ENCODE results near the gene MACROD2.
"Not testable (repeated sequence)": the region's sequence is repeated elsewhere in the genome, so short reads cannot be mapped to it uniquely, and the experiment has no call there.

MACROD2 gene

GRCh38 chr20:14446446-14446845, 451.1 kb downstream of the MACROD2 start:
- no peak for DNase-seq (ENCODE audit: low read depth)
- in situ Hi-C loops (cut with HindIII; ENCODE audit: low sequenced_read_pairs), result no loop called here
- no peak overlapping the region for H3K4me3 ChIP-seq (ENCODE audit: low read depth, low read length)
- no peak for TF ChIP-seq CTCF (IDR thresholded peaks at IDR 0.05; ENCODE audit: low read depth, low read length, missing control alignments)

GRCh38 chr20:14449323-14449722, 454.0 kb downstream of the MACROD2 start:
- DNase-seq (ENCODE audit: low read depth), result peak; percentile 37
- in situ Hi-C loops (cut with HindIII; ENCODE audit: low sequenced_read_pairs), result no loop called here
- no peak overlapping the region for H3K4me3 ChIP-seq (ENCODE audit: low read depth, low read length)
- no peak for TF ChIP-seq CTCF (IDR thresholded peaks at IDR 0.05; ENCODE audit: low read depth, low read length, missing control alignments)

- no peak for TF ChIP-seq CTCF (IDR thresholded peaks at IDR 0.05; ENCODE audit: low read depth, low read length, missing control alignments)
- no peak overlapping the region for H3K4me3 ChIP-seq (ENCODE audit: low read depth, low read length)
- DNase-seq (ENCODE audit: low read depth), result no peak
- in situ Hi-C loops (cut with HindIII; ENCODE audit: low sequenced_read_pairs), result no loop called here
Observed at GRCh38 chr20:14450256-14450655, 454.9 kb downstream of the MACROD2 start.

GRCh38 chr20:14451458-14451857, 456.1 kb downstream of the MACROD2 start:
- in situ Hi-C loops (cut with HindIII; ENCODE audit: low sequenced_read_pairs), result no loop called here
- TF ChIP-seq CTCF (IDR thresholded peaks at IDR 0.05; ENCODE audit: low read depth, low read length, missing control alignments), result no peak

GRCh38 chr20:14453259-14453658, 457.9 kb downstream of the MACROD2 start:
- TF ChIP-seq CTCF (IDR thresholded peaks at IDR 0.05; ENCODE audit: low read depth, low read length, missing control alignments), result no peak
- H3K4me3 ChIP-seq (ENCODE audit: low read depth, low read length), result no peak overlapping the region
- no peak for DNase-seq (ENCODE audit: low read depth)
- in situ Hi-C loops (cut with HindIII; ENCODE audit: low sequenced_read_pairs), result no loop called here

More at GRCh38 chr20:14451458-14451857, 456.1 kb downstream of the MACROD2 start:
- no peak for DNase-seq (ENCODE audit: low read depth)
- H3K4me3 ChIP-seq (ENCODE audit: low read depth, low read length), result no peak overlapping the region

GRCh38 chr20:14454296-14454695, 459.0 kb downstream of the MACROD2 start:
- no peak for DNase-seq (ENCODE audit: low read depth)
- no peak for TF ChIP-seq CTCF (IDR thresholded peaks at IDR 0.05; ENCODE audit: low read depth, low read length, missing control alignments)
- H3K4me3 ChIP-seq (ENCODE audit: low read depth, low read length), result no peak overlapping the region
- in situ Hi-C loops (cut with HindIII; ENCODE audit: low sequenced_read_pairs), result no loop called here

- in situ Hi-C loops (cut with HindIII; ENCODE audit: low sequenced_read_pairs); H3K4me3 ChIP-seq (ENCODE audit: low read depth, low read length); DNase-seq (ENCODE audit: low read depth): not testable (repeated sequence)
Observed at GRCh38 chr20:14467104-14467827, 471.9 kb downstream of the MACROD2 start.

Measured in astrocyte of the cerebellum (primary cell).